OCI-LY3 (cell line): ENCODE measurements around the gene CERS3.

Experiments
- EZH2phosphoT487 ChIP-seq: fragments of 200-600 bp; shearing (Covaris generic); IDR thresholded peaks from 2 replicates; pipeline ENCODE4 v1.6.1; 2018; ENCODE audit warnings: antibody characterized with exemption, mixed run types, low read depth
- TF ChIP-seq, protein P1 (sequence below): fragments of 200-600, 300-600 bp; sonication (generic); IDR thresholded peaks from 2 replicates; pipeline ENCODE4 v1.5.1; 2014; ENCODE audit warnings: antibody characterized with exemption, low read length, low read depth

GRCh38 chr15:100559330-100559729, 30.6 kb upstream of the CERS3 start:
- TF ChIP-seq, protein P1, sequence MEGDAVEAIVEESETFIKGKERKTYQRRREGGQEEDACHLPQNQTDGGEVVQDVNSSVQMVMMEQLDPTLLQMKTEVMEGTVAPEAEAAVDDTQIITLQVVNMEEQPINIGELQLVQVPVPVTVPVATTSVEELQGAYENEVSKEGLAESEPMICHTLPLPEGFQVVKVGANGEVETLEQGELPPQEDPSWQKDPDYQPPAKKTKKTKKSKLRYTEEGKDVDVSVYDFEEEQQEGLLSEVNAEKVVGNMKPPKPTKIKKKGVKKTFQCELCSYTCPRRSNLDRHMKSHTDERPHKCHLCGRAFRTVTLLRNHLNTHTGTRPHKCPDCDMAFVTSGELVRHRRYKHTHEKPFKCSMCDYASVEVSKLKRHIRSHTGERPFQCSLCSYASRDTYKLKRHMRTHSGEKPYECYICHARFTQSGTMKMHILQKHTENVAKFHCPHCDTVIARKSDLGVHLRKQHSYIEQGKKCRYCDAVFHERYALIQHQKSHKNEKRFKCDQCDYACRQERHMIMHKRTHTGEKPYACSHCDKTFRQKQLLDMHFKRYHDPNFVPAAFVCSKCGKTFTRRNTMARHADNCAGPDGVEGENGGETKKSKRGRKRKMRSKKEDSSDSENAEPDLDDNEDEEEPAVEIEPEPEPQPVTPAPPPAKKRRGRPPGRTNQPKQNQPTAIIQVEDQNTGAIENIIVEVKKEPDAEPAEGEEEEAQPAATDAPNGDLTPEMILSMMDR: no peak
- no peak for TF ChIP-seq EZH2phosphoT487
